Effector memory CD4-positive, alpha-beta T cell (primary cell): ENCODE data around the gene ZDHHC1.

Experiments
- DNase-seq, 3 donors: peaks; one replicate each; pipeline ENCODE4 v3.0.0-alpha.2; 2020
- H3K27ac ChIP-seq: 2 replicates; pipeline ENCODE4 v1.7.0; 2013; ENCODE audit warnings: mild to moderate bottlenecking, low read length, moderate library complexity; ENCODE audit not compliant: insufficient read depth, poor library complexity, severe bottlenecking
- H3K27me3 ChIP-seq: replicated peaks from 2 replicates; pipeline ENCODE4 v1.7.0; 2013; ENCODE audit warnings: mild to moderate bottlenecking, low read length; ENCODE audit not compliant: insufficient read depth, control insufficient read depth, poor library complexity, severe bottlenecking
- H3K36me3 ChIP-seq: 2 replicates; pipeline ENCODE4 v1.7.0; 2013; ENCODE audit warnings: mild to moderate bottlenecking, low read length, moderate library complexity; ENCODE audit not compliant: control insufficient read depth, insufficient read depth
- H3K4me1 ChIP-seq: 2 replicates; pipeline ENCODE4 v1.7.0; 2013; ENCODE audit warnings: low read length, mild to moderate bottlenecking; ENCODE audit not compliant: control insufficient read depth, insufficient read depth, poor library complexity, severe bottlenecking
- H3K4me3 ChIP-seq: 2 replicates; pipeline ENCODE4 v1.7.0; 2013; ENCODE audit warnings: low read length, low read depth, mild to moderate bottlenecking; ENCODE audit not compliant: insufficient read depth, poor library complexity, severe bottlenecking
- H3K9me3 ChIP-seq: 2 replicates; pipeline ENCODE4 v1.7.0; 2013; ENCODE audit warnings: mild to moderate bottlenecking, low read length, moderate library complexity; ENCODE audit not compliant: control insufficient read depth

Gene ZDHHC1

DNA sequence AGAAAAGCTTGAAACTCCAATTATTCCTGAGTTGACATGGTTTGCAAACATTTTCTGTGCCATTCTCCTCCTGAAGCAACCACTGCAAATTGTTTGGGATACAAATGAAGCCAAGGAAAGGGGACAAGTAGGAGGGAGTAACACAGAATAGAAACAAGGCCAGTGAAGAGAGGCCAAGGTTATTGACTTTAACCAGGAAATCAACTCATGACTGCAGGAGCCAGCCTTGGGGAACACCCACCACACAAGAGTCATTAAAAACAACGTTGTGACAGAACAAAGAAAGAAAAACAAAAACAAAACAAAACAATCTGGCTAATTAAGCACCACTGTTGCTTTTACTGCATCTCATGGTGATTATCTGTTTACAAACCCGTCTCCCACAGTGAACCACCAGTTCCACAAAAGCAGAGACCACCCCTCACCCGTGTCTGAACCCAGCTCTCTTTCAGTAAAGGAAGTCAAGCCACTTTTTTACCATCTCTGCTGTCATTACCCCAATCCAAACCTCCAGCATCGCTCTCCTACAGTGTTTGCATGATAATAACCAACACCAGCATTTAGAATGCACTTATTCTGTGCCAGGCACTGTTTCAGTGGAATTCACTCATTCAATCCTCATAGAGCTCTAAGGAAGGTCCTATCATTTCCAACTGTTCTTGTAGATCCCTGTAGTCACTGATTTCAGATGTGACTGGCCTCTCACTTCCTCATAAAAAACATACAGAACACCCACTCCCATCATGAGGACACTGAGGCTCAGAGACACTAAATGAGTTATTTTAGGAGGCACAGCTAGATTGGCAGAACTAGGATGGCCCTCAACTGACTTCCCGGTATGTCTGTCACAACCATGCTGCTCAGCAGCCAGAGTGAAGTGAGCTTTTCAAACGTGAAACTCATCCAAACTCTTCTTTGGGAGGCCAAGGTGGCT, 2.0 kb downstream of the ZDHHC1 start:
- H3K9me3 ChIP-seq: no peaks in the 10 kb centered on the region
- peaks cover 6% of the 10 kb centered on the region for H3K4me1 ChIP-seq
- H3K4me3 ChIP-seq: no peak overlapping the region
- H3K36me3 ChIP-seq: no peaks in the 10 kb centered on the region
- peaks cover 17% of the 10 kb centered on the region for H3K27me3 ChIP-seq
- H3K27ac ChIP-seq: no peak overlapping the region
- DNase-seq: no peak

GRCh38 chr16:67412294-67412693, 4.0 kb downstream of the ZDHHC1 start:
- no peaks in the 10 kb centered on the region for H3K36me3 ChIP-seq
- peaks cover 15% of the 10 kb centered on the region for H3K27me3 ChIP-seq
- no peaks in the 10 kb centered on the region for H3K9me3 ChIP-seq
- H3K27ac ChIP-seq: no peak overlapping the region
- H3K4me3 ChIP-seq: no peak overlapping the region
- no peak for DNase-seq
- H3K4me1 ChIP-seq: peaks cover 6% of the 10 kb centered on the region

- H3K36me3 ChIP-seq: no peaks in the 10 kb centered on the region
- H3K27me3 ChIP-seq: peaks cover 7% of the 10 kb centered on the region
- no peak for DNase-seq
Measured at GRCh38 chr16:67411339-67411738, 4.9 kb downstream of the ZDHHC1 start.

GRCh38 chr16:67409631-67410030, 6.6 kb downstream of the ZDHHC1 start:
- no peaks in the 10 kb centered on the region for H3K4me1 ChIP-seq
- no peak overlapping the region for H3K27ac ChIP-seq
- DNase-seq: no peak
- no peak overlapping the region for H3K4me3 ChIP-seq
- no peaks in the 10 kb centered on the region for H3K9me3 ChIP-seq
- H3K36me3 ChIP-seq: no peaks in the 10 kb centered on the region
- H3K27me3 ChIP-seq: no peaks in the 10 kb centered on the region

More at GRCh38 chr16:67411339-67411738, 4.9 kb downstream of the ZDHHC1 start:
- Histone ChIP-seq H3K27ac (no peak overlapping the region), H3K4me3 (no peak overlapping the region), H3K4me1 (peaks cover 3% of the 10 kb centered on the region), H3K9me3 (no peaks in the 10 kb centered on the region)

DNA sequence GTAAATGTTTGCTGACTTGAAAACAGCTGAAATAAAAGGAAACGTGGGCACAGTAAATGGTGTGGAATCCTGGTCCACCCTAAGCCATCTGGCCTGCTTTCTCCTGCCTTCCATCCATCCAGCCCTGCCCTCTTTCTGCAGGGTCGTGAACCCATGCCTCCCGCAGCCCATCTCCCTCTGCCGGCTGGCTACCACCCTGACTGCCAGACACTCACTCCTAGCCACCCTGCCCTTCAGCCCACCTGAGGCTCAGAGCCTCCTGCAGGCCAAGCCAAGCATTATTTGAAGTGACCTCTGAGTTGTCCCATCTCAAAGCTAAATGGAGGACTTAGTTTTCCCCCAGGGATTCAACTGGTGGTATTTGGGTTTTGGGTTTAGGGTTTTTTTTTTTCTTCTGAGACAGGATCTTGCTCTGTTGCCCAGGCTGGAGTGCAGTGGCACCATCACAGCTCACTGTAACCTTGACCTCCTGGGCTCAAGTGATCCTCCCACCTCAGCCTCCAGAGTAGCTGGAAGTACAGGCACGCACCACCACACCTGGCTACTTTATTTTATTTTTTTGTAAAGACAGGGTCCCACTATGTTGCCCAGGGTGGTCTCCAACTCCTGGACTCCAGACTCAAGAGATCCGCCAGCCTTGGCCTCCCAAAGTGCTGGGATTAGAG, 8.4 kb downstream of the ZDHHC1 start:
- no peak overlapping the region for H3K27ac ChIP-seq
- H3K4me3 ChIP-seq: no peak overlapping the region
- H3K4me1 ChIP-seq: no peaks in the 10 kb centered on the region
- DNase-seq: no peak
- H3K9me3 ChIP-seq: no peaks in the 10 kb centered on the region
- no peaks in the 10 kb centered on the region for H3K36me3 ChIP-seq
- no peaks in the 10 kb centered on the region for H3K27me3 ChIP-seq

- H3K4me1 ChIP-seq: no peaks in the 10 kb centered on the region
- no peaks in the 10 kb centered on the region for H3K36me3 ChIP-seq
- no peak overlapping the region for H3K4me3 ChIP-seq
- DNase-seq: no peak
- no peaks in the 10 kb centered on the region for H3K9me3 ChIP-seq
- H3K27me3 ChIP-seq: no peaks in the 10 kb centered on the region
- H3K27ac ChIP-seq: no peak overlapping the region
Measured at GRCh38 chr16:67407176-67407787, 9.0 kb downstream of the ZDHHC1 start.

DNA sequence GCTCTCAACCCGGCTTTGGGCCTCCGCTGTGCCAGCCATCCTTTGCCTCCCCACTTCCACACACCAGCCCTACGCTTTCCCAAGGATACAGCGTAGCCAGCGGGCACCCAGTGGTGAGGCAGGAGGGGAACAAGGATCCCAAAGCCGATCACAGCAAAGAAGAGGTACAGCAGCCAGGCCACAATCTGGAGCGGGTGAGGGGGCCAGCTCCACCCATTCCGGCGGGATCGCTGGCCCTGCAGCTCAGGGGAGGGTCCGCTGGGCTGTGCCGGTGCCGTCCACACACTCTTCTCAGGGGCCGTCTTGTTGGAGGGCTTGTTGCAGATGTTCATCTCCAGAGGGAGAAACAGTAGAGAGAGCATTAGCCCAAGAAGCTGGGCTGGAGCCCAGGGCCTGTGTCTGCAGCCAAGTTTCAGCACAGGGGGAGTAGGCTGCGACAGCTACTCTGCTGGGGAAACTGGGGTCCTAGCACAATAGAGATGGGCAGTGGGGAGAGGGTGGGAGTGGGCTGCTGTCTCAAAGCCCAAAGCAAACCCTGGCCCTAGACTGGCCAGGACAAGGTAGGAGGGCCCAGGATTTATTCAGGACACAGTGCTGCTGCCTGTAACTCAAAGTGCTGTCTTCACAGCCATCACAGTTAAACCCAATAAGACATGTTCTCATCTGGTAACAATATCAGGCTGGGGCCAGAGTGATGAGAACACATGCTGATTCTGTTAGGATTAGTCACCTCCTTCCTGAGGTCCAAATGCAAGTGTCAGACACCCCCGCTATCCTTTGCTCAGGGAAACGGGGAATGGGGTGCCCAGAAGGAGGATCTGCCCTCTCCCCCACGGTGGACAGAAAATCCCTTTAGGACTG, 9.9 kb downstream of the ZDHHC1 start:
- Histone ChIP-seq H3K4me1 (no peaks in the 10 kb centered on the region), H3K36me3 (no peaks in the 10 kb centered on the region), H3K9me3 (no peaks in the 10 kb centered on the region), H3K4me3 (no peak overlapping the region), H3K27me3 (no peaks in the 10 kb centered on the region), H3K27ac (no peak overlapping the region)
- no peak for DNase-seq

DNA sequence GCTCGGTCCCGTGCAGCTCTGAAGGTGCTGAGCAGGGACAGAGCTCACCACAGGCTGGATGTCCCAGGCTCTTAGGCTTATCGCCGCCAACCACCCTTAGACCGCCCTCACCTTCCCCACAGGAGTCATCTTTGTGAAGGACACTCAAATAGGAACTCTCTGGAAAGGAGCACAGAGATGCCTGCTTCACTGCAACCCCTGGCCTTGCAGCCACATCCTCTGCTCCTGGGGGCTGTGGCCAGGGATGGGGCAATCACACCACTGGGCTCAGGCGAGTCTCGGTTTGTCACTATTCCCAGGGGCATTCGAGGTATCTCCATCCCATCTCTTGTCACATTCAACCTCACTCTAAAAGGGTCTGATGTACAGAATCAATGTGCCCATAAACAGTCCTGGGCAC, 10.9 kb downstream of the ZDHHC1 start:
- no peak for DNase-seq
- H3K27me3 ChIP-seq: no peaks in the 10 kb centered on the region
- H3K36me3 ChIP-seq: no peaks in the 10 kb centered on the region
- no peak overlapping the region for H3K4me3 ChIP-seq
- no peak overlapping the region for H3K27ac ChIP-seq
- no peaks in the 10 kb centered on the region for H3K9me3 ChIP-seq
- no peaks in the 10 kb centered on the region for H3K4me1 ChIP-seq

- no peak overlapping the region for H3K4me3 ChIP-seq
- H3K27me3 ChIP-seq: no peaks in the 10 kb centered on the region
- no peak overlapping the region for H3K27ac ChIP-seq
- no peaks in the 10 kb centered on the region for H3K9me3 ChIP-seq
- DNase-seq: no peak
- no peaks in the 10 kb centered on the region for H3K36me3 ChIP-seq
- no peaks in the 10 kb centered on the region for H3K4me1 ChIP-seq
Measured at GRCh38 chr16:67404740-67405226, 11.5 kb downstream of the ZDHHC1 start.
